GM10847 (cell line): Measurements from ENCODE around the gene TAOK1.

Source experiments
- POLR2A ChIP-seq: IDR thresholded peaks from 2 replicates; pipeline ENCODE4 v1.6.1; 2011; ENCODE audit not compliant: insufficient read length; ENCODE audit errors: extremely low read depth

The TAOK1 gene

DNA sequence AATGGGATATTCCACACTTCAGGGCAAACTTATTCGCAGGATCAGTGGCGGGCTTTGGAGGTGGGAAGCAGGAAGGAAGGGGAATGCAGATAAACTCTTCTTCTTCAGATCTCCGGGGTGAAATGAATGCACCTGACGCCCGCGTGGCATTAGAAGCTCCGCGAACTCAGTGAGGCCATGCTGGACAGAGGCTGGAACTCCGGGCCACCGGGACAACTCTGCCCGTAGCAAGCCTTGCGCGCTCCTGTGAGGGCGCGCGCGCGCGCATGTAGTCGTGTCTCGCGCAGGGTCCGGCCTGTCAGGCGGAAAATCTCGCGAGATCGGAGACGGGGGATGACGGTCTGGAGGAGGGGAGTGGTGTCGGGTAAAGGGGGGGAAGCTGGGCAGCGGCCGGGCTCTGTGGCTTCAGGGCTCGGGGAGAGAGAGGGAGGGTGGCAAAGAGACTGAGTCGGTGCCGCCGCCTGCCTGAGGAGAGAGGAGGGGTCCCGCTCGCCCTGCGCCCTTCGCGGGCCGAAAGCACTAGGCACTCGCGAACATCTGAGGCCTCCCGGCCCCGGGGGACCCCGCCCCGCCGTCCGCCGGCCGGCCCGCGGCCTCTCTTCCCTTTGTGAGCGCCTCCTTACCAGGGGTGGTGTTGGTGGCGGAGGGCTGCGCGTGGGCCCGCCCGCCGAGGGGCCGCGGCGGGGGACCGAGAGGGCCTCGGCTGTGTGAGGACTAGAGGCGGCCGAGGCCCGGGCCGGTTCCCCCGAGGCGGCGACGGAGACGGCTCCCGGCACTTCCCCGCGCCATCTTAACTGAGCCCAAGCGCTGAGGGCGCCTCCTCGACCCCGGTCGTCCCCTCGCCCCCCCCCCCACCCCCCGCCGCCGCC, at the start of gene TAOK1:
Gene TAOK1, plus strand, starts transcription at position 382 of the 869 bp plus-strand sequence. CDS start 61,186 bp downstream, outside the sequence.
- TF ChIP-seq POLR2A, result peak; percentile 92

DNA sequence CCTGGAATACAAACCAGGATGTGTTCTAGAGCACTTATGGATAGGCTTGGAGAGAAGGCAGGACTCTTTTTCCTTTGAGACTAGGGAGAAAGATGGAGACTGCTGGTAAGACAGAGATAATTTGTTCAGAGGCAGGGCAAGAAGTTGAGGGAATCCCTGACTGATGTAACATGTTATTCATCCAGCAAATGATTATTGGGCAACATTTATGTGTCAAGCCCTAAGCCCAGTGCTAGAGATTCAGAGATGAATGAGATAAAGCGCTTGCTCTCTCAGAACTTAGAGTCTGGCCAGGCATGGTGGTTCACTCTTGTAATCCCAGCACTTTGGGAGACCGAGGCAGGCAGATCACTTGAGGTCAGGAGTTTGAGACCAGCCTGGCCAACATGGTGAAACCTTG, 48.4 kb upstream of the TAOK1 start:
- no peak for TF ChIP-seq POLR2A

DNA sequence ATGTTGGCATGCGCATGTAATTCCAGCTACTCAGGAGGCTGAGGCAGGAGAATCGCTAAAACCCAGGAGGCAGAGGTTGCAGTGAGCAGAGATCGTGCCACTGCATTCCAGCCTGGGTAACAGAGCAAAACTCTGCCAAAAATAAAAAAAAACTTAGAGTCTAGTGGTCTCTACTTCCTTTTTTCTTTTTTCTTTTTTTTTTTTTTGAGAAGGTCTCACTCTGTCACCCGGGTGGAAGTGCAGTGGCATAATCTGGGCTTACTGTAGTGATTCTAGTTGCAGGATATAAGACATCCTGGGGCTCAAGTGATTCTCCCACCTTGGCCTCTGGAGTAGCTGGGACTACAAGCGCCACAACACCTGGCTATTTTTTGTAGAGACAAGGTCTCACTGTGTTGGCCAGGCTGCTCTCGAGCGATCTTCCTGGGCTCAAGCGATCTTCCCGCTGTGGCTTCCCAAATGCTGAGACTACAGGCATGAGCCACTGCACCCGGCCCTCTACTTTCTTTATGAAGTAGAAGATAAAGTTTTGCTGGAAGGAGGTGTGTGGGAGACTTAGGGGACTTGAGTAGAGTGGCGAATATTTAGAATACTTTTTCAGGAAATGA, 47.9 kb upstream of the TAOK1 start:
- TF ChIP-seq POLR2A, result no peak

DNA sequence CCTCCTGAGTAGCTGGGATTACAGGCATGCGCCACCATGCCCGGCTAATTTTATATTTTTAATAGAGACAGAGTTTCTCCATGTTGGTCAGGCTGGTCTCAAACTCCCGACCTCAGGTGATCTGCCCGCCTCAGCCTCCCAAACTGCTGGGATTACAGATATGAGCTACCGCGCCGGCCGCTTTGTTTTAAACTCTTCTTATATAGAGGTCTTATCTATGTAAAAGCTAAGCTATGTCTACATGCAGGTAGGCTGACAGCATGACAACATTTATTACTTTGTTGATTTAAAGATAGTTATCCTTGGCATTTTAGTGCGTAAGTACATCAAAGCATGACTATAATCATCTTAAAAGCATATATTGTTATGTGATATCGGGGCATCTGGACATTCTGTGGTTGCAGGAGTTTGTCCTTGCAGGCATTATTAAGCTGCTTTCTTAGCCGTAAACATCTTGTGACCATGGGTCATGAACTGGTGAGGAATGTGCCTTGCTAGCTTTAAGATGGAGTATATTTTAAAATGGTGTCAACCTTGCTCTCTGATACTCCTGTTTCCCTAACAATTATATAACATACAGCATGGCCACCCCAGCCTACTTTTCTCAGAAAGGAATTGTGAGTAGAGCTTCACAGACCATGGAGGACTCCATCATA, 45.8 kb upstream of the TAOK1 start:
- TF ChIP-seq POLR2A, result no peak

DNA sequence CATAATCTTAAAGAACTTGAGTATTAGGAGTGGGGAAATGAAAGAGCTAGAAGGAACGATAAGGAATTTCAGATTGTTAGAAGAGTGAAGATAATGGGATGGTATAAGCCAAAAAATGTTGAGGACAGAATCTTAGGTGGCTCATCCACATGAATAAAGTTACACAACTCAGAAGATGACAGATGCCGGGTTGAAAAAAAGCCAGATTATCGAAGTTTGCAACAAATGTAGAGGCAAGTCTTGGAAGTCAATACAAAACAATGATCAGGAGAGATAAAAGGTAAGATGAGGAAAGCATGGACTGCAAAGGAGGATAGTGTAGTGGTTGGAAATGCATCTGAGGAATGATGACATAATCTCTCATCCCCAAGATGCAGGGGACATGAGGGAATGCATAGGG, 45.1 kb upstream of the TAOK1 start:
- no peak for TF ChIP-seq POLR2A

DNA sequence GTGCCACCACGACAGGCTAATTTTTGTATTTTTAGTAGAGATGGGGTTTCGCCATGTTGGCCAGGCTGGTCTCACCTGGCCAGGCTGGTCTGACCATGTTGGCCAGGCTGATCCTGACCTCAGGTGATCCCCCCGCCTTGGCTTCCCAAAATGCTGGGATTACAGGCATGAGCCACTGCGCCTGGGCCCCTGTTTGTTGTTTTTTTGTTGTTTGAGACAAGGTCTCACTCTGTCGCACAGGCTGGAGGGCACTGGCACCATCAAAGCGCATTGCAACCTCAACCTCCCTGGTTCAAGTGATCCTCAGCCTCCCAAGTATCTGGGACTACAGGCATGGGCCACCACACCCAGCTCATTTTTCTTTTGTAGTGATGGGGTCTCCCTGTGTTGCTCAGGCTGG, 43.7 kb upstream of the TAOK1 start:
- TF ChIP-seq POLR2A, result no peak

DNA sequence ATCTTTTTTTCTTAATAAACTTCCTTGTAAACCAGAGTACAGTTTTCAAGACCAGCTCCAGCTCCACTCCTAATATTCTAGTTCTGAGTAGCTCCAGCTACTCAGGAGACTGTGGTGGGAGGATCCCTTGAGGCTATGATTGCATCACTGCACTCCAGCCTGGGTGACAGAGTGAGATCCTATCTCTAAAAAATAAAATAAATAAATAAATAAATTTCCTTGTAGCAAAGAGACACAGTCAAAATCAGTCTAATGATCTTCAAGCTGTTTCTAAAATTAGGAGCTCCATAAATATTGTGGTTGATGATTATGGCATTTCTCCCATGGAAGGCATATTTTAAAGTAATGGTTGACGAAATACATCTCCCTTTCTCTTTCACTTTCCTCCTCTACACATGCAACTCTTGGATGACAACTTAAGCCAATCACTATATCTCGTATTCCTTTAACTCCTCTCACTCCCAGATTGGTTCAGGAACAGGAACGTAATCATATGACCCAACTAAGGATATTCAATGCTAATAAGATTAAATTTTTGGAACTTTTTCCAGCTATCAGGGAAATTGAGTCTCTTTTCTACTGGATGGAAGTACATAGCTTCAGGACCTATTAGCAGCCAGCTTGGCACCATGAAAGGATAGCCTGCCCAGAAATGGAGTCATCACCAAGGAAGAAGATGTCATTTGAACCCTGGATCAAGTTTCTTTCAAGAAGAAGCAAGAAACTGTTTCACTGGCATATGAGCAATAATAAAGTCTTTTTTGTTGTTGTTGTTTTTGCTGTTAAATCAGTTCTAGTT, 42.1 kb upstream of the TAOK1 start:
- TF ChIP-seq POLR2A, result no peak

DNA sequence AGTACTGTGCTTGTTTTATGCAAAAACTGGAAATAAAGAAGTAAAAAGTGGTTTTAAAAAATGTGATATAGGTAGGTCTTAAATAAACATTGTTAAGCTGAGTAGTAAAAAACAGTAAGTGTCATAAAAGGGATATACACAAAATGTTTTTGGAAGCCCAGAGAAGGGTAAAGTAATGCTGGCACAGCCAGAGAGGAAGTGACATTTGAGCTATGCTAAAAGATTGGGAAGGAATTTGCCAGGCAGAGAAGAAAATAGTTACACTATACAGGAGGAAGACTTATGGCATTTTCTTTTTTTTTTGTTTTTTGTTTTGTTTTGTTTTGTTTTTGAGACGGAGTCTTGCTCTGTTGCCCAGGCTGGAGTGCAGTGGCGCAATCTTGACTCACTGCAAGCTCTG, 40.8 kb upstream of the TAOK1 start:
- TF ChIP-seq POLR2A, result no peak

DNA sequence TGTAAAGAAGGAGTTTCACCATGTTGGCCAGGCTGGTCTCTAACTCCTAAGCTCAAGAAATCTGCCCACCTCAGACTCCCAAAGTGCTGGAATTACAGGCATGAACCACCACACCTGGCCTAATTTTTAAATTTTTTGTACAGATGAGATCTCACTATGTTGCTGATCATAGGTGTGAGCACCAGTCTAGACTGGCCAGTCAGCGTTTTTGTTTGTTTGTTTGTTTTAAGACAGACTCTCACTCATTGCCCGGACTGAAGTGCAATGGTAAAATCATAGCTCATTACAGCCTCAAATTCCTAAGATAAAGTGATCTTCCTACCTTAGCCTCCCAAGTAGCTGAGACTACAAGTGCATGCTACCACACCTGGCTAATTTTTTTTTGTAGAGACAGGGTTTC, 38.0 kb upstream of the TAOK1 start:
- no peak for TF ChIP-seq POLR2A

DNA sequence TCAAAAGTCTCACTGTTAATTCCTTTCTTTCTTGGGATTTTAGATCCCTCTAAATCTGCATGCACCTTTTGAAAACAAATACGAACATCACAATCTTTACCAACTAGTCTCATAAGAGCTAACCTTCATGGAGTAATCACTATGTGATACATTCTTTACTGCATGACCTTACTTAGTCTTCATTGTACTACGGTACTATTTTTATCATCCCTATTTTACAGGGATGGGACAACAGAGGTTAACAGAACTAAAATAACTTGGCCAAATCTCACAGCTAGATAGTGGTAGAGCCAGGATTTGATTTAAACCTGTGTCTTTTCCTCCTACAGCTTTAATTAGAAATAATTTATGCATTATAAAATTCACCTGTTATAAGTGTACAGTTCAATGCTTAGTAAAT, 32.9 kb upstream of the TAOK1 start:
- no peak for TF ChIP-seq POLR2A

DNA sequence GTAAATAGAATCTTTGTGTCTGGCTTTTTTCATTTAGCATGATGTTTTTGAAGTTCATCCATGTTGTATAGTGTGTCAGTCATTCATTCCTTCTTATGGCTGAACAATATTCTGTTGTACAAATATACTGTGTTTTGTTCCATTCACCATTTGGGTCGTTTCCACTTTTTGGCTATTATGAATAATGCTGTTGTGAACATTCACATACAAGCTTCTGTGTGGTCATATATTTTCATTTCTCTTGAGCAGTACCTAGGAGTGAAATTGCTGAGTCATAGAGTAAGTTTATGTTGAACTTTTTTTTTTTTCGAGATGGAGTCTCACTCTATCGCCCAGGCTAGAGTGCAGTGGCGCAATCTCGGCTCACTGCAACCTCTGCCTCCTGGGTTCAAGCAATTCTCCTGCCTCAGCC, 32.3 kb upstream of the TAOK1 start:
- no peak for TF ChIP-seq POLR2A

DNA sequence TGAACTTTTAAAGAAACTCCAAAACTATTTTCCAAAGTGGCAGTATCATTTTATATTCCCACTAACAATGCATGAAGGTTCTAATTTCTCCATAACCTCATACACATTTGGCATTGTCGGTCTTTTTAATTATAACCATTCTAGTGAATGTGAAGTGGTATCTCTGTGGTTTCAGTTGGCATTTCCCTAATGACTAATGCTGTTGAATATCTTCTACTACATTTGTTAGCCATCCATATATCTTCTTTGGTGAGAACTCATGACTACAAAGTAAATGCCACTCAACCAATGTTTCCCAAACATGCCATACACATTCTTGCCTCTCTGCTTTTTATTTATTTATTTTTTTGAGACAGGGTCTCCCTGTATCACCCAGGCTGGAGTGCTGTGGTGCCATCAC, 31.7 kb upstream of the TAOK1 start:
- no peak for TF ChIP-seq POLR2A

DNA sequence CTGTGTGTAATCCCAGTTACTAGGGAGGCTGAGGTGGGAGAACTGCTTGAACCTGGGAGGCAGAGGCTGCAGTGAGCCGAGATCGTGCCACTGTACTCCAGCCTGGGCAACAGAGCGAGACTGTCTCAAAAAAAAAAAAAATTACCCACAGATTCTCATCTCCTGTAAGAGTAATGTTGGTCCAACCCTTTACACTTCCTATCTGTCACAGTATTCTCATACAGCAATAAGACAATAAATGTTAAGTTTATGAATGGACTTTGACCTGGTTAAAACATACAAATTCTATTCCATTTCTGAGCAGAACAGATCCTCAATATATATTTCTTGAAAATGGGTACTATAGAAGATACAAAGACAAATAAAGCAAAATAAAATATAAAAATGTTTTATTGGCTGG, 30.4 kb upstream of the TAOK1 start:
- no peak for TF ChIP-seq POLR2A

DNA sequence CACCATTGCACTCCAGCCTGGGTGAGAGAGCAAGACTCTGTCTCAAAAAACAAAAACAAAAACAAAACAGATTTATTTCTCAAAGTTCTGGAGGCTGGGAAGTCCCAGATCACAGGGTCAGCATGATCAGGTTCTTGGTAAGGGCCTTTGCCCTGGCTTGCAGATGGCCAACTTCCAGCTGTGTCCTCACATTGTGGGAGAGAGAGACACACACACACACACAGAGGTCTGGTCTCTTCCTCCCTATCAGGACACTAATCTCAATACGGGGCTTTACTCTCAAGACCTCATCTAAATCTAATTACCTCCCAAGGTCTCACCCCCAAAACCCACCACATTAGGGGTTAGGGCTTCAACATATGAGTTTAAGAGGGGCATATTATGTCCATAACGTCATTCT, 26.4 kb upstream of the TAOK1 start:
- no peak for TF ChIP-seq POLR2A

DNA sequence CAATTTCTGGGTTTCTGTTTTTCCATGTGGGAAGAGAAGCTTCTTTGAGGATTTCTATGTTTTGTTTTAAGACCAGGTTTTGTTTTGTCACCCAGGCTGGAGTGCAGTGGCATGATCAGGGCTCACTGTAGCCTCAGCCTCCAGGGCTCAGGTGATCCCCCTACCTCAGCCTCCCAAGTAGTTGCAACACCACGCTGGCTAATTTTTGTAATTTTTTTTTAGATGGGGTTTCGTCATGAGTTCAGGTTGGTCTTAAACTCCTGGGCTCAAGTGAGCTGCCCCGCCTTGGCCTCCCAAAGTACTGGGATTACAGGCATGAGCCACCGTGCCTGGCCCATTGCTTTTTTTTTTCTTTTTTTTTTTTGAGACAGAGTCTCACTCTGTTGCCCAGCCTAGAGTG, 25.5 kb upstream of the TAOK1 start:
- no peak for TF ChIP-seq POLR2A
